Panc1 (cell line): ENCODE results near the gene GCFC2. TPM values are rescaled to one million over a fixed set of nuclear protein-coding genes. Genes with fewer than 3 reads are reported as not detected.

Experiments
- ATAC-seq: fragments of 200-7000 bp; cut with Tn5 transposase; 2 replicates; pipeline ENCODE4 v1.9.1; 2020; ENCODE audit warnings: mild to moderate bottlenecking, moderate library complexity
- BruUV-seq: library from RNA; stranded (reverse); fragments of 400-500 nt; replicated peaks from 2 replicates; lab custom pipeline; 2021; lab: Mats Ljungman, UMichigan
- CTCF ChIA-PET: fragments of 300-600 bp; sonication (Branson Sonifier 250); formaldehyde crosslinking; loops from one replicate; lab custom pipeline; 2022; ENCODE audit warnings: antibody characterized with exemption; lab: Charles Lee
- POLR2A ChIA-PET: fragments of 300-600 bp; sonication (Branson Sonifier 250); formaldehyde crosslinking; loops from one replicate; lab custom pipeline; 2022; ENCODE audit warnings: antibody characterized with exemption; lab: Charles Lee
- DNase-seq: peaks from one replicate; pipeline ENCODE4 v3.0.0-alpha.2; 2010; ENCODE audit warnings: low read depth, low spot score
- H3K27ac ChIP-seq: 2 replicates; pipeline ENCODE4 v1.5.1; 2011; ENCODE audit warnings: mild to moderate bottlenecking, low read length, inconsistent platforms
- H3K27me3 ChIP-seq: fragments of 200-500 bp; sonication (Bioruptor generic); 2 replicates; pipeline ENCODE4 v1.6.0; 2014; ENCODE audit warnings: low read length, inconsistent platforms; ENCODE audit not compliant: control insufficient read depth, insufficient read depth
- H3K36me3 ChIP-seq: fragments of 200-500 bp; sonication (Bioruptor generic); 2 replicates; pipeline ENCODE4 v1.5.1; 2014; ENCODE audit warnings: inconsistent platforms, mild to moderate bottlenecking, low read length, moderate library complexity; ENCODE audit not compliant: control insufficient read depth, insufficient read depth
- H3K4me1 ChIP-seq: 2 replicates; pipeline ENCODE4 v1.5.1; 2011; ENCODE audit warnings: inconsistent platforms, mild to moderate bottlenecking, low read length, moderate library complexity; ENCODE audit not compliant: control insufficient read depth, insufficient read depth
- H3K4me3 ChIP-seq, 2 experiments: 2 replicates each; pipeline ENCODE4 v1.5.1; 2011 to 2012; ENCODE audit warnings: low read depth in 2 of 2, low read length in 2 of 2, mild to moderate bottlenecking in 2 of 2, inconsistent platforms in 1 of 2, moderate library complexity in 1 of 2
- H3K9me3 ChIP-seq: fragments of 200-500 bp; sonication (Bioruptor generic); 2 replicates; pipeline ENCODE4 v1.5.1; 2014; ENCODE audit warnings: low read depth, mild to moderate bottlenecking, inconsistent platforms, low read length, moderate library complexity; ENCODE audit not compliant: control insufficient read depth, insufficient read depth
- POLR2AphosphoS5 ChIP-seq: IDR thresholded peaks from 2 replicates; pipeline ENCODE4 v1.6.1; 2012; ENCODE audit warnings: mild to moderate bottlenecking, low read depth, low read length, moderate library complexity
- SIN3A ChIP-seq: IDR thresholded peaks from 2 replicates; pipeline ENCODE4 v1.6.1; 2012; ENCODE audit warnings: low read depth, mild to moderate bottlenecking, low read length, moderate library complexity, borderline replicate concordance; ENCODE audit not compliant: insufficient read depth
- TCF7L2 ChIP-seq: IDR thresholded peaks from 2 replicates; pipeline ENCODE4 v1.6.1; 2011; ENCODE audit warnings: mild to moderate bottlenecking, low read depth, low read length, inconsistent platforms
- in situ Hi-C: cut with HindIII; loops from 2 replicates; pipeline ENCODE4 v1.10.0; 2016; ENCODE audit warnings: low sequenced_read_pairs, low pct_unique_long_range_greater_than_20kb
- intact Hi-C: fragments of 100-400 bp; cut with micrococcal nuclease; formaldehyde crosslinking; loops from one replicate; pipeline ENCODE4 v1.10.0; 2022; ENCODE audit not compliant: unreplicated experiment
- total RNA-seq: library from RNA; stranded (reverse); gene quantifications from one replicate; pipeline ENCODE4 v1.2.1, GENCODE V29; 2021; ENCODE audit not compliant: unreplicated experiment
- TF ChIP-seq, protein P1 (sequence below): fragments of 450-650 bp; IDR thresholded peaks from 2 replicates; pipeline ENCODE4 v1.5.1; 2017; ENCODE audit warnings: mild to moderate bottlenecking
- TF ChIP-seq, protein P2 (sequence below), 2 experiments: IDR thresholded peaks; 2 replicates each; pipeline ENCODE4 v1.6.1; 2011 to 2012; ENCODE audit warnings: low read depth in 2 of 2, control low read depth in 1 of 2, low read length in 1 of 2, mild to moderate bottlenecking in 1 of 2, moderate library complexity in 1 of 2; ENCODE audit not compliant: insufficient read depth in 1 of 2

GCFC2 gene
- total RNA-seq, 1 experiment from 2014 or later: 26.3 TPM

DNA sequence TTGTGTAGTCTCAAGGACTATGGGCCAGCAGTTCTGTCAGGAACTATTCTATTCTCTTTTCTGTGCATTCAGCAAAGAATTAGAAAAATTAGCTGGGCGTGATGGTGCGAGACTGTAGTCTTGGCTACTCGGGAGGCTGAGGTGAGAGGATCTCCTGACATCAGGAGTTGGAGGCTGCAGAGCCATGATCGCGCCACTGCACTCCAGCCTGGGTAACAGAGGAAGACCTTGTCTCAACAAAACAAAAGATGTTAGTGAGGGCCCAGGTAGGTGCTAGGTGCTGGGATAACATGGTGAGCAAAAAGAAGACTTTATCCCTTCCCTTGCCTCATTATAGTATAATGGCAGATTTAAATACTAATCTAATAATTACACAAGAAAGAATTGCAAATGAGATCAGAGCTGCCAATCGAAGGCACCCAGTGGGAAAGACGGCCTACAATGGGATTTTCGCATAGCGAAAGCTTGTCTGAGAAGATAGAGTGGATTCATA lies 64.6 kb downstream of the GCFC2 start:
- CTCF ChIA-PET: no interaction called here
- Histone ChIP-seq H3K4me3 (peak overlapping the region; percentile 77 to 85), H3K27ac (peak overlapping the region; percentile 94), H3K4me1 (peaks cover 9% of the 10 kb centered on the region), H3K9me3 (no peaks in the 10 kb centered on the region), H3K27me3 (no peaks in the 10 kb centered on the region), H3K36me3 (peaks cover 13% of the 10 kb centered on the region; the same call in 1 of the 2 replicates)
- no TSS peak for BruUV-seq
- intact Hi-C loops (no loop called here), in situ Hi-C loops (no loop called here)
- POLR2A ChIA-PET: no interaction called here
- no peak for DNase-seq
- no peak for TF ChIP-seq SIN3A
- TF ChIP-seq, protein P1, sequence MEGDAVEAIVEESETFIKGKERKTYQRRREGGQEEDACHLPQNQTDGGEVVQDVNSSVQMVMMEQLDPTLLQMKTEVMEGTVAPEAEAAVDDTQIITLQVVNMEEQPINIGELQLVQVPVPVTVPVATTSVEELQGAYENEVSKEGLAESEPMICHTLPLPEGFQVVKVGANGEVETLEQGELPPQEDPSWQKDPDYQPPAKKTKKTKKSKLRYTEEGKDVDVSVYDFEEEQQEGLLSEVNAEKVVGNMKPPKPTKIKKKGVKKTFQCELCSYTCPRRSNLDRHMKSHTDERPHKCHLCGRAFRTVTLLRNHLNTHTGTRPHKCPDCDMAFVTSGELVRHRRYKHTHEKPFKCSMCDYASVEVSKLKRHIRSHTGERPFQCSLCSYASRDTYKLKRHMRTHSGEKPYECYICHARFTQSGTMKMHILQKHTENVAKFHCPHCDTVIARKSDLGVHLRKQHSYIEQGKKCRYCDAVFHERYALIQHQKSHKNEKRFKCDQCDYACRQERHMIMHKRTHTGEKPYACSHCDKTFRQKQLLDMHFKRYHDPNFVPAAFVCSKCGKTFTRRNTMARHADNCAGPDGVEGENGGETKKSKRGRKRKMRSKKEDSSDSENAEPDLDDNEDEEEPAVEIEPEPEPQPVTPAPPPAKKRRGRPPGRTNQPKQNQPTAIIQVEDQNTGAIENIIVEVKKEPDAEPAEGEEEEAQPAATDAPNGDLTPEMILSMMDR: no peak
- TF ChIP-seq TCF7L2: no peak
- no peak for TF ChIP-seq POLR2AphosphoS5
- TF ChIP-seq, protein P2, sequence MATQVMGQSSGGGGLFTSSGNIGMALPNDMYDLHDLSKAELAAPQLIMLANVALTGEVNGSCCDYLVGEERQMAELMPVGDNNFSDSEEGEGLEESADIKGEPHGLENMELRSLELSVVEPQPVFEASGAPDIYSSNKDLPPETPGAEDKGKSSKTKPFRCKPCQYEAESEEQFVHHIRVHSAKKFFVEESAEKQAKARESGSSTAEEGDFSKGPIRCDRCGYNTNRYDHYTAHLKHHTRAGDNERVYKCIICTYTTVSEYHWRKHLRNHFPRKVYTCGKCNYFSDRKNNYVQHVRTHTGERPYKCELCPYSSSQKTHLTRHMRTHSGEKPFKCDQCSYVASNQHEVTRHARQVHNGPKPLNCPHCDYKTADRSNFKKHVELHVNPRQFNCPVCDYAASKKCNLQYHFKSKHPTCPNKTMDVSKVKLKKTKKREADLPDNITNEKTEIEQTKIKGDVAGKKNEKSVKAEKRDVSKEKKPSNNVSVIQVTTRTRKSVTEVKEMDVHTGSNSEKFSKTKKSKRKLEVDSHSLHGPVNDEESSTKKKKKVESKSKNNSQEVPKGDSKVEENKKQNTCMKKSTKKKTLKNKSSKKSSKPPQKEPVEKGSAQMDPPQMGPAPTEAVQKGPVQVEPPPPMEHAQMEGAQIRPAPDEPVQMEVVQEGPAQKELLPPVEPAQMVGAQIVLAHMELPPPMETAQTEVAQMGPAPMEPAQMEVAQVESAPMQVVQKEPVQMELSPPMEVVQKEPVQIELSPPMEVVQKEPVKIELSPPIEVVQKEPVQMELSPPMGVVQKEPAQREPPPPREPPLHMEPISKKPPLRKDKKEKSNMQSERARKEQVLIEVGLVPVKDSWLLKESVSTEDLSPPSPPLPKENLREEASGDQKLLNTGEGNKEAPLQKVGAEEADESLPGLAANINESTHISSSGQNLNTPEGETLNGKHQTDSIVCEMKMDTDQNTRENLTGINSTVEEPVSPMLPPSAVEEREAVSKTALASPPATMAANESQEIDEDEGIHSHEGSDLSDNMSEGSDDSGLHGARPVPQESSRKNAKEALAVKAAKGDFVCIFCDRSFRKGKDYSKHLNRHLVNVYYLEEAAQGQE (IDR thresholded peaks at IDR 0.05; ENCODE audit: insufficient read depth in 1 of 2, low read depth in 2 of 2, low read length in 1 of 2): no peak
- peak; percentile 16; the same call in 1 of the 2 replicates for ATAC-seq

DNA sequence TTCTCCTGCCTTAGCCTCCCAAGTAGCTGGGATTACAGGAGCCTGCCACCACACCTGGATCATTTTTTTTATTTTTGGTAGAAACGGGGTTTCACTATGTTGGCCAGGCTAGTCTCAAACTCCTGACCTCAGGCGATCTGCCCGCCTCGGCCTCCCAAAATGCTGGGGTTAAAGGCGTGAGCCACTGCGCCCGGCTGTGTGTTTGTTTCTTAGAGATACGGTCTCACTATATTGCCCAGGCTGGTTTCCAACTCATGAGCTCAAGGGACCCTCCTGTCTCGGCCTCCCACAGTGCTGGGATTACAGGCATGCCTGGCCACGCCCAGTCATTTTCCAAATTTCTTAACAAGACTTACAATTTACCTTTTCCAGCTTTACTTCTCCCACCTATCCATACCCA lies 65.1 kb downstream of the GCFC2 start:
- no peak for ATAC-seq

More for the DNA sequence above, 65.1 kb downstream of the GCFC2 start:
- no TSS peak for BruUV-seq
- H3K9me3 ChIP-seq: no peaks in the 10 kb centered on the region
- H3K27ac ChIP-seq: peak overlapping the region; percentile 94; the same call in 1 of the 2 replicates
- H3K4me3 ChIP-seq: no peak overlapping the region
- ChIA-PET CTCF (no interaction called here), POLR2A (no interaction called here)
- intact Hi-C loops: no loop called here
- no peak for DNase-seq
- in situ Hi-C loops: no loop called here
- peaks cover 13% of the 10 kb centered on the region; the same call in 1 of the 2 replicates for H3K36me3 ChIP-seq
- H3K4me1 ChIP-seq: peaks cover 9% of the 10 kb centered on the region
- H3K27me3 ChIP-seq: no peaks in the 10 kb centered on the region
- no peak for TF ChIP-seq POLR2AphosphoS5
- no peak for TF ChIP-seq TCF7L2
- TF ChIP-seq, protein P2 (IDR thresholded peaks at IDR 0.05; ENCODE audit: insufficient read depth in 1 of 2, low read depth in 2 of 2, low read length in 1 of 2): no peak
- TF ChIP-seq SIN3A: no peak
- TF ChIP-seq, protein P1: no peak
